Mucosa of stomach (tissue), 1 donor: ENCODE measurements around the gene EHD3.
"Not testable (repeated sequence)": the region's sequence is repeated elsewhere in the genome, so short reads cannot be mapped to it uniquely, and the experiment has no call there.

Source experiments
- H3K27me3 ChIP-seq: one replicate; pipeline ENCODE4 v1.7.0; 2013; ENCODE audit warnings: mild to moderate bottlenecking, low read length; ENCODE audit not compliant: control insufficient read depth, insufficient read depth
- H3K36me3 ChIP-seq: one replicate; pipeline ENCODE4 v1.7.0; 2013; ENCODE audit warnings: low read length; ENCODE audit not compliant: control insufficient read depth, insufficient read depth
- H3K4me1 ChIP-seq: one replicate; pipeline ENCODE4 v1.7.0; 2013; ENCODE audit warnings: mild to moderate bottlenecking, low read length; ENCODE audit not compliant: control insufficient read depth, insufficient read depth
- H3K4me3 ChIP-seq: one replicate; pipeline ENCODE4 v1.7.0; 2013; ENCODE audit warnings: low read length
- H3K9ac ChIP-seq: one replicate; pipeline ENCODE4 v1.7.0; 2013; ENCODE audit warnings: mild to moderate bottlenecking, low read length, moderate library complexity
- H3K9me3 ChIP-seq: one replicate; pipeline ENCODE4 v1.7.0; 2013; ENCODE audit warnings: mild to moderate bottlenecking, low read length, moderate library complexity; ENCODE audit not compliant: control insufficient read depth
- donor health status: Pancreatic carcinoma.

The EHD3 gene

GRCh38 chr2:31268344-31268743 lies 34.4 kb downstream of the EHD3 start:
- H3K36me3 ChIP-seq, result no peaks in the 10 kb centered on the region
- no peak overlapping the region for H3K9ac ChIP-seq
- no peaks in the 10 kb centered on the region for H3K27me3 ChIP-seq
- no peak overlapping the region for H3K4me3 ChIP-seq
- H3K4me1 ChIP-seq, result peaks cover 3% of the 10 kb centered on the region
- no peaks in the 10 kb centered on the region for H3K9me3 ChIP-seq

- H3K36me3 ChIP-seq, result no peaks in the 10 kb centered on the region
- H3K9me3 ChIP-seq, result no peaks in the 10 kb centered on the region
- H3K27me3 ChIP-seq, result no peaks in the 10 kb centered on the region
- H3K4me3 ChIP-seq, result no peak overlapping the region
- H3K4me1 ChIP-seq, result peaks cover 3% of the 10 kb centered on the region
- H3K9ac ChIP-seq, result no peak overlapping the region
Observed at GRCh38 chr2:31269087-31269486, 35.1 kb downstream of the EHD3 start.

GRCh38 chr2:31270131-31270530 lies 36.2 kb downstream of the EHD3 start:
- Histone ChIP-seq H3K27me3 (no peaks in the 10 kb centered on the region), H3K4me1 (peaks cover under 1% of the 10 kb centered on the region), H3K36me3 (no peaks in the 10 kb centered on the region), H3K9me3 (no peaks in the 10 kb centered on the region), H3K9ac (no peak overlapping the region), H3K4me3 (no peak overlapping the region)

GRCh38 chr2:31270822-31271231 lies 36.9 kb downstream of the EHD3 start:
- Histone ChIP-seq H3K27me3 (no peaks in the 10 kb centered on the region), H3K9ac (no peak overlapping the region), H3K9me3 (no peaks in the 10 kb centered on the region), H3K36me3 (no peaks in the 10 kb centered on the region), H3K4me1 (no peaks in the 10 kb centered on the region), H3K4me3 (no peak overlapping the region)

GRCh38 chr2:31271851-31272267 lies 37.9 kb downstream of the EHD3 start:
- H3K4me1 ChIP-seq, result no peaks in the 10 kb centered on the region
- H3K4me3 ChIP-seq, result no peak overlapping the region
- H3K36me3 ChIP-seq, result no peaks in the 10 kb centered on the region
- no peaks in the 10 kb centered on the region for H3K27me3 ChIP-seq
- no peaks in the 10 kb centered on the region for H3K9me3 ChIP-seq
- H3K9ac ChIP-seq, result no peak overlapping the region

- H3K4me3 ChIP-seq, result no peak overlapping the region
- no peaks in the 10 kb centered on the region for H3K4me1 ChIP-seq
- no peaks in the 10 kb centered on the region for H3K9me3 ChIP-seq
- H3K36me3 ChIP-seq, result no peaks in the 10 kb centered on the region
- no peak overlapping the region for H3K9ac ChIP-seq
- H3K27me3 ChIP-seq, result no peaks in the 10 kb centered on the region
Observed at GRCh38 chr2:31274401-31275075, 40.6 kb downstream of the EHD3 start.

GRCh38 chr2:31275976-31276375 lies 42.0 kb downstream of the EHD3 start:
- Histone ChIP-seq H3K36me3 (no peaks in the 10 kb centered on the region), H3K4me3 (no peak overlapping the region), H3K9ac (no peak overlapping the region), H3K4me1 (no peaks in the 10 kb centered on the region), H3K27me3 (no peaks in the 10 kb centered on the region), H3K9me3 (no peaks in the 10 kb centered on the region)

GRCh38 chr2:31277621-31278020 lies 43.7 kb downstream of the EHD3 start:
- H3K4me1 ChIP-seq, result no peaks in the 10 kb centered on the region
- H3K4me3 ChIP-seq, result no peak overlapping the region
- H3K36me3 ChIP-seq, result no peaks in the 10 kb centered on the region
- H3K9me3 ChIP-seq, result no peaks in the 10 kb centered on the region
- H3K9ac ChIP-seq, result no peak overlapping the region
- H3K27me3 ChIP-seq, result no peaks in the 10 kb centered on the region

GRCh38 chr2:31282634-31283033 lies 48.7 kb downstream of the EHD3 start:
- Histone ChIP-seq H3K36me3 (no peaks in the 10 kb centered on the region), H3K27me3 (no peaks in the 10 kb centered on the region), H3K4me3 (no peak overlapping the region), H3K9me3 (no peaks in the 10 kb centered on the region), H3K9ac (no peak overlapping the region), H3K4me1 (no peaks in the 10 kb centered on the region)

GRCh38 chr2:31283193-31283919 lies 49.4 kb downstream of the EHD3 start:
- not testable (repeated sequence) for H3K4me3 ChIP-seq, H3K36me3 ChIP-seq, H3K4me1 ChIP-seq, H3K27me3 ChIP-seq, H3K9me3 ChIP-seq, H3K9ac ChIP-seq

- Histone ChIP-seq H3K4me3 (no peak overlapping the region), H3K9me3 (no peaks in the 10 kb centered on the region)
Observed at GRCh38 chr2:31284107-31284506, 50.2 kb downstream of the EHD3 start.

GRCh38 chr2:31286230-31286629 lies 52.3 kb downstream of the EHD3 start:
- H3K4me1 ChIP-seq, result no peaks in the 10 kb centered on the region

More at GRCh38 chr2:31284107-31284506, 50.2 kb downstream of the EHD3 start:
- Histone ChIP-seq H3K36me3 (no peaks in the 10 kb centered on the region), H3K4me1 (no peaks in the 10 kb centered on the region), H3K27me3 (no peaks in the 10 kb centered on the region), H3K9ac (no peak overlapping the region)

More at GRCh38 chr2:31286230-31286629, 52.3 kb downstream of the EHD3 start:
- Histone ChIP-seq H3K4me3 (no peak overlapping the region), H3K9me3 (no peaks in the 10 kb centered on the region), H3K27me3 (no peaks in the 10 kb centered on the region), H3K36me3 (no peaks in the 10 kb centered on the region), H3K9ac (no peak overlapping the region)
